K562 (cell line): ENCODE data around the gene ZNF618. TPM values are rescaled to one million over a fixed set of nuclear protein-coding genes. Genes with fewer than 3 reads are reported as not detected.

Experiments
- ATAC-seq: fragments of 200-7000 bp; cut with Tn5 transposase; 3 replicates; pipeline ENCODE4 v1.9.1; 2020; ENCODE audit warnings: moderate library complexity
- BruUV-seq: library from RNA; stranded (reverse); fragments of 400-500 nt; replicated peaks from 2 replicates; lab custom pipeline; 2021; lab: Mats Ljungman, UMichigan
- CTCF ChIA-PET: fragments of 300-600 bp; formaldehyde crosslinking; extraction: SDS; loops from one replicate; lab custom pipeline; 2021; ENCODE audit warnings: low intra/inter-chr PET ratio; lab: Yijun Ruan, JAX
- POLR2A ChIA-PET: fragments of 300-600, 350-650 bp; sonication (Branson Sonifier 250); formaldehyde crosslinking; extraction: SDS; loops from one replicate; lab custom pipeline; 2021; ENCODE audit warnings: antibody characterized with exemption, inconsistent platforms; lab: Yijun Ruan, JAX
- DNase-seq, 4 experiments: peaks; one replicate each; pipeline versions ENCODE4 v3.0.0 to v3.0.0-alpha.2; 2011 to 2018; ENCODE audit warnings: low spot score in 3 of 4, mixed read lengths in 3 of 4; ENCODE audit errors: extremely low read depth in 1 of 4
- FAIRE-seq: peaks from 2 replicates; lab custom pipeline; 2011; peaks lifted over from hg19 to GRCh38; lab: Jason Lieb, UNC
- H2AFZ ChIP-seq: 2 replicates; pipeline ENCODE4 v1.6.0; 2011; ENCODE audit warnings: low read depth, low read length, control low read depth, inconsistent platforms
- H3K27ac ChIP-seq: fragments of 200-600 bp; 3 replicates; pipeline ENCODE4 v1.8.0; 2011; ENCODE audit warnings: low read depth, mild to moderate bottlenecking, control low read depth, inconsistent platforms, low read length, moderate library complexity, mixed read lengths; ENCODE audit errors: extremely low read depth
- H3K27me3 ChIP-seq, 2 experiments: fragments of 300-600 bp in 1 of 2; 2 replicates in 1 of 2; 3 replicates in 1 of 2; pipeline versions ENCODE4 v1.6.0 to v1.8.0; 2011; ENCODE audit warnings: inconsistent platforms in 2 of 2, low read length in 2 of 2, mild to moderate bottlenecking in 1 of 2, mixed read lengths in 1 of 2, moderate library complexity in 1 of 2; ENCODE audit not compliant: control insufficient read depth in 2 of 2, insufficient read depth in 2 of 2
- H3K36me3 ChIP-seq: fragments of 300-600 bp; 3 replicates; pipeline ENCODE4 v1.8.0; 2011; ENCODE audit warnings: mild to moderate bottlenecking, low read length, inconsistent platforms; ENCODE audit not compliant: control insufficient read depth, insufficient read depth
- H3K4me1 ChIP-seq, 2 experiments: fragments of 200-600 bp in 1 of 2; replicated peaks in 1 of 2; 2 replicates in 1 of 2; 3 replicates in 1 of 2; pipeline versions ENCODE4 v1.5.1 to v1.8.0; 2011; ENCODE audit warnings: inconsistent platforms in 2 of 2, low read length in 2 of 2, mild to moderate bottlenecking in 1 of 2, mixed read lengths in 1 of 2, moderate library complexity in 1 of 2; ENCODE audit not compliant: control insufficient read depth in 2 of 2, insufficient read depth in 2 of 2
- H3K4me2 ChIP-seq: 2 replicates; pipeline ENCODE4 v1.6.1; 2011; ENCODE audit warnings: low read length, control low read depth, inconsistent platforms, mixed read lengths; ENCODE audit not compliant: insufficient read depth
- H3K4me3 ChIP-seq: fragments of 200-600 bp; sonication (generic), shearing (Covaris generic); 2 replicates; pipeline ENCODE4 v1.5.1; 2016; ENCODE audit warnings: control low read depth, inconsistent platforms
- H3K79me2 ChIP-seq: fragments of 200-600 bp; 3 replicates; pipeline ENCODE4 v1.8.0; 2011; ENCODE audit warnings: low read length, inconsistent platforms; ENCODE audit not compliant: control insufficient read depth, insufficient read depth
- H3K9ac ChIP-seq, 2 experiments: 2 replicates each; pipeline versions ENCODE4 v1.6.0 to v1.6.1; 2011; ENCODE audit warnings: low read depth in 2 of 2, low read length in 2 of 2, control low read depth in 1 of 2, inconsistent platforms in 1 of 2, mild to moderate bottlenecking in 1 of 2, mixed read lengths in 1 of 2; ENCODE audit not compliant: insufficient read depth in 1 of 2
- H3K9me1 ChIP-seq: one replicate; pipeline ENCODE4 v1.6.0; 2011; ENCODE audit warnings: inconsistent platforms, mild to moderate bottlenecking, low read length, moderate library complexity; ENCODE audit not compliant: control insufficient read depth, insufficient read depth
- H3K9me3 ChIP-seq: replicated peaks from 2 replicates; pipeline ENCODE4 v1.5.1; 2011; ENCODE audit warnings: low read depth, low read length, inconsistent platforms; ENCODE audit not compliant: control insufficient read depth, insufficient read depth
- H4K20me1 ChIP-seq: replicated peaks from 2 replicates; pipeline ENCODE4 v1.6.1; 2011; ENCODE audit warnings: low read length, inconsistent platforms, mixed read lengths; ENCODE audit not compliant: control insufficient read depth, insufficient read depth
- CHCHD3 ChIP-seq: fragments of 250-450 bp; sonication (Bioruptor Pico); IDR thresholded peaks from 2 replicates; pipeline ENCODE4 v2.1.2; 2022; ENCODE audit warnings: mild to moderate bottlenecking
- EGR1 ChIP-seq: fragments of 450-650 bp; conservative IDR thresholded peaks from 2 replicates; pipeline ENCODE4 v1.6.1; 2017; ENCODE audit warnings: mild to moderate bottlenecking
- GTF3C2 ChIP-seq: IDR thresholded peaks from 3 replicates; pipeline ENCODE4 v1.6.1; 2011; ENCODE audit warnings: borderline replicate concordance, mild to moderate bottlenecking, moderate library complexity; ENCODE audit not compliant: insufficient read length; ENCODE audit errors: extremely low read depth
- KDM4B ChIP-seq, 2 experiments: fragments of 450-650 bp in 1 of 2; sonication (generic) in 1 of 2; IDR thresholded peaks; 2 replicates each; pipeline ENCODE4 v1.6.1; 2016 to 2017; ENCODE audit warnings: borderline replicate concordance in 2 of 2, antibody characterized with exemption in 1 of 2, low read depth in 1 of 2, mild to moderate bottlenecking in 1 of 2
- NR4A1 ChIP-seq, 2 experiments: fragments of 250-450 bp in 1 of 2; fragments of 450-650 bp in 1 of 2; sonication (Bioruptor Pico) in 1 of 2; IDR thresholded peaks; 2 replicates each; pipeline versions ENCODE4 v1.4.0 to v1.6.1; 2016 to 2020; ENCODE audit warnings: mild to moderate bottlenecking in 2 of 2, missing compliant biosample characterization in 1 of 2, missing genetic modification characterization in 1 of 2, moderate library complexity in 1 of 2
- PHF8 ChIP-seq: fragments of 200-600 bp; sonication (generic); IDR thresholded peaks from 2 replicates; pipeline ENCODE4 v1.6.1; 2012; ENCODE audit warnings: mixed run types, mild to moderate bottlenecking, inconsistent platforms, low read length, moderate library complexity, borderline replicate concordance
- TCFL5 ChIP-seq: fragments of 250-450 bp; sonication (Bioruptor Pico); conservative IDR thresholded peaks from 2 replicates; pipeline ENCODE4 v1.6.1; 2021; ENCODE audit warnings: mild to moderate bottlenecking, moderate library complexity, matching md5 sums
- THAP12 ChIP-seq: fragments of 250-450 bp; sonication (Bioruptor Pico); IDR thresholded peaks from 2 replicates; pipeline ENCODE4 v1.9.0; 2021; ENCODE audit warnings: mild to moderate bottlenecking, inconsistent platforms
- WHSC1 ChIP-seq: IDR thresholded peaks from one replicate; pipeline ENCODE4 v1.6.1; 2012; ENCODE audit warnings: low read length, control low read depth, inconsistent platforms
- ZBTB33 ChIP-seq: sonication (generic); formaldehyde crosslinking; IDR thresholded peaks from 2 replicates; pipeline ENCODE4 v1.8.1; 2023; ENCODE audit warnings: mild to moderate bottlenecking, missing genetic modification reagents
- ZNF143 ChIP-seq: sonication (generic); formaldehyde crosslinking; IDR thresholded peaks from 2 replicates; pipeline ENCODE4 v1.9.0; 2022; ENCODE audit warnings: mild to moderate bottlenecking, missing genetic modification reagents
- ZNF586 ChIP-seq: fragments of 450-650 bp; formaldehyde crosslinking; conservative IDR thresholded peaks from 2 replicates; pipeline ENCODE4 v1.4.0; 2020; ENCODE audit warnings: mild to moderate bottlenecking, moderate library complexity
- WGBS: fragments of 100-300 bp; shearing (Covaris generic); methylation state at CpG from one replicate; pipeline ENCODE4 v1.1.6; 2016; ENCODE audit warnings: low coverage, mixed read lengths; ENCODE audit not compliant: insufficient coverage; ENCODE audit errors: missing lambda C conversion rate; 5-methylcytosine and 5-hydroxymethylcytosine counted together
- in situ Hi-C: fragments of 300-500 bp; cut with MboI; formaldehyde crosslinking; loops from 4 replicates; pipeline ENCODE4 v1.15.0; 2018; ENCODE audit warnings: inconsistent platforms, mixed read lengths
- intact Hi-C: fragments of 100-400 bp; cut with micrococcal nuclease; formaldehyde crosslinking; loops from 2 replicates; pipeline ENCODE4 v1.14.2; 2022
- polyA plus RNA-seq, 8 experiments: library from polyadenylated mRNA; depleted of rRNA in 4 of 8; stranded (reverse) in 5 of 8; unstranded in 3 of 8; fragments of >200 nt; fragmentation: Nextera tagmentation in 2 of 8; fragmentation: Illumina TruSeq in 1 of 8; extraction: Ambion mirVana in 2 of 8; extraction: Trizol in 1 of 8; gene quantifications; 2 replicates each; pipeline versions ENCODE4 v1.2.1 to v1.2.3, GENCODE V29; 2011 to 2014; ENCODE audit warnings: inconsistent platforms in 1 of 8, missing spikeins in 1 of 8
- total RNA-seq, 7 experiments: library from RNA; depleted of rRNA in 6 of 7; stranded (reverse); fragments of >200 nt in 6 of 7; fragmentation: Illumina TruSeq in 2 of 7; extraction: Trizol in 2 of 7; gene quantifications; 2 replicates each; pipeline versions ENCODE4 v1.2.1 to v1.2.3, GENCODE V29; 2011 to 2021; ENCODE audit warnings: low replicate concordance in 1 of 7

Gene ZNF618
- total and polyA plus RNA-seq, 9 of the 15 experiments (the other 6 are each of a cell fraction or from before 2014, with no cell fraction given): 0.08 to 13.7 (median 3.4) TPM

- TF ChIP-seq ZNF586 (CRISPR knock-in tag): no peak
- no peak for TF ChIP-seq WHSC1
- TF ChIP-seq THAP12 (CRISPR knock-in tag): no peak
Observed at GRCh38 chr9:114090798-114091197, 214.7 kb downstream of the ZNF618 start (continued).

- ChIA-PET POLR2A (no interaction called here), CTCF (no interaction called here)
- FAIRE-seq (no peak), ATAC-seq (no peak), DNase-seq (no peak)
- no peaks in the 10 kb centered on the region for H3K4me1 ChIP-seq
- BruUV-seq: no TSS peak
- no peak overlapping the region for H3K4me2 ChIP-seq
- no peak overlapping the region for H3K4me3 ChIP-seq
- intact Hi-C loops (no loop called here), in situ Hi-C loops (no loop called here)
- H3K36me3 ChIP-seq: no peaks in the 10 kb centered on the region
- no peaks in the 10 kb centered on the region for H3K9me3 ChIP-seq
- no peak overlapping the region for H2AFZ ChIP-seq
- WGBS: 4% methylated on average over 6 of the region's 8 CpGs
- H3K27ac ChIP-seq: no peak overlapping the region
- no peaks in the 10 kb centered on the region for H3K79me2 ChIP-seq
- no peaks in the 10 kb centered on the region; the same call in 1 of the 2 replicates for H4K20me1 ChIP-seq
- no peaks in the 10 kb centered on the region for H3K9me1 ChIP-seq
- H3K9ac ChIP-seq: no peak overlapping the region
- H3K27me3 ChIP-seq: peaks cover 0 to 25% of the 10 kb centered on the region in 2 experiments; a peak in 2 of 5 replicates
- TF ChIP-seq CHCHD3: no peak
- no peak for TF ChIP-seq NR4A1 (CRISPR knock-in tag; IDR thresholded peaks at IDR 0.05)
- TF ChIP-seq NR4A1 (tag; IDR thresholded peaks at IDR 0.05): no peak
- no peak for TF ChIP-seq KDM4B (IDR thresholded peaks at IDR 0.05; ENCODE audit: borderline replicate concordance in 2 of 2, low read depth in 1 of 2)
- TF ChIP-seq GTF3C2: no peak
- TF ChIP-seq PHF8: no peak
- no peak for TF ChIP-seq ZNF143 (CRISPR knock-in tag)
- no peak for TF ChIP-seq EGR1
- TF ChIP-seq TCFL5: no peak
- TF ChIP-seq ZBTB33 (CRISPR knock-in tag): no peak
Observed at GRCh38 chr9:114091711-114092110, 215.6 kb downstream of the ZNF618 start.
